Activated naive CD4-positive, alpha-beta T cell treated with anti-CD3 and anti-CD28 coated beads, Interleukin-2, amount 50 U/mL, for 72 hours (primary cell): ENCODE measurements around the gene ERF. TPM values are rescaled to one million over a fixed set of nuclear protein-coding genes. Genes with fewer than 3 reads are reported as not detected.

Experiments
- ATAC-seq, 2 donors: fragments of 150-1000 bp; cut with Tn5 transposase; 2 replicates each; pipeline ENCODE4 v1.10.0; 2021; ENCODE audit warnings: mild to moderate bottlenecking in 2 of 2, moderate library complexity in 2 of 2
- DNase-seq, 2 donors: peaks; one replicate each; pipeline ENCODE4 v3.0.0; 2021 to 2022; ENCODE audit warnings: low spot score in 2 of 2
- H3K27ac Mint-ChIP-seq, 2 donors: one replicate each; pipeline ENCODE4 v1.8.0; 2022; ENCODE audit warnings: mild to moderate bottlenecking in 2 of 2, mixed read lengths in 2 of 2
- H3K36me3 Mint-ChIP-seq, 2 donors: one replicate each; pipeline ENCODE4 v1.8.0; 2022; ENCODE audit warnings: mixed read lengths in 2 of 2
- H3K9me3 Mint-ChIP-seq, 2 donors: one replicate each; pipeline ENCODE4 v1.8.0; 2022; ENCODE audit warnings: mixed read lengths in 2 of 2
- total RNA-seq, 2 donors: library from RNA; stranded (reverse); gene quantifications; one replicate each; pipeline ENCODE4 v1.2.3, GENCODE V29; 2022

Gene ERF
- total RNA-seq, 2 donors from 2014 or later: 48.8 to 67.8 TPM

- ATAC-seq (peak; percentile 35 to 65), DNase-seq (peak; percentile 88 to 90)
- Mint-ChIP-seq H3K36me3 (peaks cover 0 to 14% of the 10 kb centered on the region in 2 donors), H3K27ac (peak overlapping the region; percentile 94 to 98), H3K9me3 (no peaks in the 10 kb centered on the region)
Observed at GRCh38 chr19:42279902-42280814, 25.2 kb upstream of the ERF start.

DNA sequence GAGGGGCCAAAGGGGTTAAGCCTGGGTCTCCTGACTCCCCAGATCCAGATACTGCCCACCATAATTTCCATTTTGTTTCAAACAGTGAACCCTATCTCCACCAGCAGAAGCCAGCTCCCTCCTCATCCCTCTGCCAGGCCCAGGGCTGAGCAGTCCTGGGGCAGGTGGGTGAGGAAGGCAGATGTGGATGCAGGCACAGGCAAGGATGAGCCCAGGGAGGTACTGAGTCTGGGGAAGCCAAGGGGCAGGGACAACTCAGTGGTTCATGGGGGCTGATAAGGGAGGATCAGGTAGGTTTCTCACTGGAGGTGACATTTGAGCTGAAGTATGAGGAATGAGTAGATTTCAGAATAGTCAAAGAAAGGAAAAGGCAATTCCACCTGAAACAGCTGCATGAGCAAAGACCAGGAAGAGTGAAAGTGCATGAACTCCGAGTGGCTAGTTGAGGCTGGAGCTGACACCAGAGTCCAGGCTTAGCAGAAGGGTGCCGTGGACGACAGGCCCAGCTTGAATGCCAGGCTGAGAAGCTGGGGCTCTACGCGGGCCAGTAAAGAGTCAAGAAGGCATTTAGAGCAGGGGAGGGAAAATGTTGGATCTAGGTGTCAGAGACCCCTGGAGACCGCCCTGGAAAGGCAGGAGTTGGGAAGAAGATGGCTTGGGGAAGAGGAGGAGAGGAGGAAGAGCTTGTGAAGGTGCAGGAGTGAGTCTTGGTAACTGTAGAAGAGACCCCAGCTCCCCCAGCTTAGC, 24.4 kb upstream of the ERF start:
- Mint-ChIP-seq H3K27ac (peak overlapping the region; percentile 94 to 98), H3K9me3 (no peaks in the 10 kb centered on the region), H3K36me3 (peaks cover 0 to 13% of the 10 kb centered on the region in 2 donors)
- ATAC-seq (no peak), DNase-seq (no peak)

DNA sequence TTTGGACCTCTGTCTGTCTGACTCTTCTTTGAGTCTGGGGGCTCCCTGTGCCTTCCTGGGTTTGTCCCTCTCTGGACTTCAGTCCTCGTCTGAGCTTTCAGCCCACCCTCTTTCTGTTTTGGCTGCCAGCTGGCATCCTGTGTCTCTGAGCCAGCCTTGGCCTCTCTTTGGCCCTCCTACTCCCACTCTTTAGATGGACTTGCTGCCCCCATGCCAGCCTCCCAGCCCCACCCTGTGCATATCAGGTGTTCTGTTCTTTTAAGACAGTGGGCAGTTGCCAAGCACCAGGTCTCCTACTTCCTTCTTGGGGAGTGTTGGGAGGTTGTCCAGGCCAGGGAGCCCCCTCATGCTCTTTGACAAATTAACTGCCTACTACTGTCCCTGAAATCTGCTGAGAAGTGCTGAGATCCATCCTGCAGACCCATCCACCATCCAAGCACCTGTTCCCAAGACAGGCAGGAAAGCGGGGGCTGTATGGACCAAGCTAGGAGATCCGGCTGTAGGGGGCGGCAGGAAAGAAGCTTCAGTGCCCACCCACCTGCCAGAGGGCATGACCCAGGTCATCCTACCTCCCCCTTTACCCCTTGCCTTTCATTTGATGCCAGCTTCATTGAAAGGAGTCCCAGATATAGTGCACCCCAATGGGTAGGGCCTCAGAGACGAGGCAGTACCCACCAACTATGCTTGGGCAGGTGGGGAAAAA, 23.7 kb upstream of the ERF start:
- no peak for ATAC-seq
- no peaks in the 10 kb centered on the region for H3K9me3 Mint-ChIP-seq

DNA sequence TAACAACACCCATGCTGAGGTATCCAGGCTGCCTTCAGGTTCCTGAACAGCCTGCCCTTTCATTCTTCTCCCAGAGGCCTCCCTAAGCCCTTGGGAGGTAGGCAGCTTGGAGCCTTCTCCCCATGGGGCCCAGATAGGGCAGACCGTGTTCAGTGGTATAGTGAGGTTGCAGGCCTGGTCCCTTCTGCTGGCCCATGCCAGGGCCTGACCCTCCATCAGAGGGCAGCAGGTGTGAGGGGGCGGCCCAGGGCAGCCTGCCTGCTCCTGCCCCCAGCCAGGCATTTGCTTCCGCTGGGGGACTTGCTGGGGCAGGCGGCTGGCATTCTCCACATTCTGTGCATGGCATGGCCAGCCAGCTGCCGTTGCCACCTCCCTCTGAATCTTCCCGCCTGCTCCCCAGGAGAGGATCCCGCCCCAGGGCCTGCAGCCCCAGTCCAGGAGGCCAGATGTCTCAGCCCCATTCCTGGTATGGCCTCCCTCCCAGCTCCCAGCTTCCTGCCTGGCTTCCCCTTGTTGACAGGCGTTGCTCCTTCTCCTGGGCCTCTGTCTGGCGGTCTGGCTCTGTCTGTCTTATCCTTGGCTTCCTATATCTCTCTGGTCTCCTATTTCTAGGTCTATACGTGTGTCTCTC, 23.0 kb upstream of the ERF start:
- ATAC-seq (no peak), DNase-seq (no peak)
- peaks cover 0 to 13% of the 10 kb centered on the region in 2 donors for H3K36me3 Mint-ChIP-seq
- peak overlapping the region in 1 of 2 donors; percentile 89 for H3K27ac Mint-ChIP-seq
- no peaks in the 10 kb centered on the region for H3K9me3 Mint-ChIP-seq

More for the DNA sequence above, 23.7 kb upstream of the ERF start:
- DNase-seq: no peak
- Mint-ChIP-seq H3K27ac (peak overlapping the region; percentile 94 to 98), H3K36me3 (peaks cover 0 to 13% of the 10 kb centered on the region in 2 donors)

DNA sequence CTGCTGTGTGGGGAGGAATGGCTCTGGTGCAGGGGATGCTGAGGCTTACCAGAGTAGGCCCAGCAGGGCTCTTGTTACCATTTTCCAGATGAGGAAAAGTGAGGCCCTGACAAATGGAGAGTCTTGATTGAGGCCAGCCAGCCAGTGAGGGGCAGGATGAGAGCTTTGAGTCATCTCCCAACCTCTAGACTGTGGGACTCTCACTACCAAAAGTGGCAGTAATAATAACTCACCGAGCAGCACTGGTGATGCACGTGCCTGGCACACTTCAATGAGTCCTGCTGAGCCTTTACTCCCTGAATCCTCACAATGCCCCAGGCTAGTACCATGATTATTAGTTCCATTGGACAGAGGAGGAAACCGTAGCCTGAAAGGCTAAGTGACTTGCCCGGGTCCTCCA, 21.9 kb upstream of the ERF start:
- H3K27ac Mint-ChIP-seq: peak overlapping the region; percentile 11 to 39
- no peak for DNase-seq
- H3K36me3 Mint-ChIP-seq: peaks cover 0 to 13% of the 10 kb centered on the region in 2 donors
- H3K9me3 Mint-ChIP-seq: no peaks in the 10 kb centered on the region
- peak; percentile 16 to 64 for ATAC-seq

- Mint-ChIP-seq H3K36me3 (peaks cover 0 to 16% of the 10 kb centered on the region in 2 donors), H3K27ac (peak overlapping the region in 1 of 2 donors; percentile 46), H3K9me3 (no peaks in the 10 kb centered on the region)
- ATAC-seq (no peak), DNase-seq (no peak)
Observed at GRCh38 chr19:42276284-42276683, 21.4 kb upstream of the ERF start.

DNA sequence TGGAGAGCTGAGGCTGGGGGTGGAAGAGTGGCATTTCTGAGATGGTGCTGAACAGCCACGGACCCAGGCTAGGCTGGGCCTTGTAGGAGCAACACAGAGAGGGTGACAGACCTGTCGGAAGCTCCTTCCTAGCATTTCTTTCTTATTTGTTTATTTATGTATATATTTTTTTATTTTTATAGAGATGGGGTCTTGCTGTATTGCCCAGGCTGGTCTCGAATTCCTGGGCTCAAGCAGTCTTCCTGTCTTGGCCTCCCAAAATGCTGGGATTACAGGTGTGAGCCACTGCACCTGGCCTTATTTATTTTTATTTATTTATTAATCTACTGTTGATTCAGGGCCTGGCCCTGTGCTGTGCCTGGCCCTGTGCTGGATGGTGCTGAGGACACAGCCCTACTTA, 20.6 kb upstream of the ERF start:
- no peaks in the 10 kb centered on the region for H3K9me3 Mint-ChIP-seq
- DNase-seq (no peak), ATAC-seq (no peak)
- H3K36me3 Mint-ChIP-seq: peaks cover 0 to 20% of the 10 kb centered on the region in 2 donors
- peak overlapping the region; percentile 83 to 91 for H3K27ac Mint-ChIP-seq

DNA sequence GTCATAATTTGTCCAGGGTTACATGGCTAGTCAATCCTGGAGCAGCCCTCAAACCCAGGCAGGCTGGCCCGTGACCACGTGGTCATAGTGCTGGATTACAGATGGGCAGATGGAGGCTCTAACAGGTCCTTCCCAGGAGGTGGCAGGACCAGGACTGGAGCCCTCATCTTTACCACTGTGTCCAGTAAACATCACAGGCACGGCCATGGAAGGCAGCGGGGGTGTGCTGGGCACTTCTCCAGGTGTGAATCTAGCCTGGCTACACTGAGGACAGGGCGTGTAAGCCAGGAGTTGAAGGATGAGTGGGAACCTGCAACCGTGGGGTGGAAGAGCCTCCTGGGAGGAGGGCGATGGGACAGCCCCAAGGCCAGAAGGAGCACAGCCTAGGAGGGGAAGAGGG, 20.2 kb upstream of the ERF start:
- Mint-ChIP-seq H3K9me3 (no peaks in the 10 kb centered on the region), H3K27ac (peak overlapping the region; percentile 83 to 91), H3K36me3 (peaks cover 0 to 20% of the 10 kb centered on the region in 2 donors)
- ATAC-seq (no peak), DNase-seq (no peak)

DNA sequence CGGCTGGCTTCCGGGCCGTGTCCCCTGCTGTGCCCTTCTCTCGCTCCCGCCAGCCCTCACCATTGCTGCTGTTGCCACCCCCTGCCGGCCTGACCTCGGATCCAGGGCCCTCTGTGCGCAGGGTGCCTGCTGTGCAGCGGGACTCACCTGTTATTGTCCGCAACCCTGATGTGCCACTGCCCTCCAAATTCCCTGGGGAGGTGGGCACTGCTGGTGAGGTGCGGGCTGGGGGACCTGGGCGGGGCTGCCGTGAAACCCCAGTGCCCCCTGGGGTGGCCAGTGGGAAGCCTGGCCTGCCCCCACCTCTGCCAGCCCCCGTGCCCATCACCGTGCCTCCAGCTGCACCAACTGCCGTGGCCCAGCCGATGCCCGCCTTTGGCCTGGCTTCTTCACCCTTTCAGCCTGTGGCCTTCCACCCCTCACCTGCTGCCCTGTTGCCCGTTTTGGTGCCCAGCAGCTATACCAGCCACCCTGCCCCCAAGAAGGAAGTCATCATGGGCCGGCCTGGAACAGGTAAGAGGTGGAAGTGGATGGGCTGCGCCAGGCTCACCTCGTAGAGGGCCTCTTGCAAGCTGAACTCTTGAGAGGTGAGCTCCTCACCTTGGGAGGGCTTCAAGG, 19.2 kb upstream of the ERF start:
- DNase-seq (no peak), ATAC-seq (no peak)
- Mint-ChIP-seq H3K36me3 (peaks cover 0 to 21% of the 10 kb centered on the region in 2 donors), H3K9me3 (no peaks in the 10 kb centered on the region), H3K27ac (peak overlapping the region in 1 of 2 donors; percentile 83)

- ATAC-seq (no peak), DNase-seq (no peak)
- H3K9me3 Mint-ChIP-seq: no peaks in the 10 kb centered on the region
- H3K36me3 Mint-ChIP-seq: peaks cover 0 to 19% of the 10 kb centered on the region in 2 donors
- H3K27ac Mint-ChIP-seq: peak overlapping the region; percentile 43 to 87
Observed at GRCh38 chr19:42273407-42274064, 18.6 kb upstream of the ERF start.

- peak overlapping the region in 1 of 2 donors; percentile 43 for H3K27ac Mint-ChIP-seq
- DNase-seq (no peak), ATAC-seq (no peak)
- peaks cover 0 to 19% of the 10 kb centered on the region in 2 donors for H3K36me3 Mint-ChIP-seq
- no peaks in the 10 kb centered on the region for H3K9me3 Mint-ChIP-seq
Observed at GRCh38 chr19:42272989-42273406, 18.1 kb upstream of the ERF start.

- no peak for ATAC-seq
- H3K27ac Mint-ChIP-seq: no peak overlapping the region
- no peaks in the 10 kb centered on the region for H3K9me3 Mint-ChIP-seq
- H3K36me3 Mint-ChIP-seq: peaks cover 0 to 19% of the 10 kb centered on the region in 2 donors
- no peak for DNase-seq
Observed at GRCh38 chr19:42272535-42272897, 17.6 kb upstream of the ERF start.

- ATAC-seq: no peak
- H3K9me3 Mint-ChIP-seq: no peaks in the 10 kb centered on the region
- peaks cover 0 to 19% of the 10 kb centered on the region in 2 donors for H3K36me3 Mint-ChIP-seq
- no peak for DNase-seq
- H3K27ac Mint-ChIP-seq: no peak overlapping the region
Observed at GRCh38 chr19:42271861-42272534, 17.1 kb upstream of the ERF start.

DNA sequence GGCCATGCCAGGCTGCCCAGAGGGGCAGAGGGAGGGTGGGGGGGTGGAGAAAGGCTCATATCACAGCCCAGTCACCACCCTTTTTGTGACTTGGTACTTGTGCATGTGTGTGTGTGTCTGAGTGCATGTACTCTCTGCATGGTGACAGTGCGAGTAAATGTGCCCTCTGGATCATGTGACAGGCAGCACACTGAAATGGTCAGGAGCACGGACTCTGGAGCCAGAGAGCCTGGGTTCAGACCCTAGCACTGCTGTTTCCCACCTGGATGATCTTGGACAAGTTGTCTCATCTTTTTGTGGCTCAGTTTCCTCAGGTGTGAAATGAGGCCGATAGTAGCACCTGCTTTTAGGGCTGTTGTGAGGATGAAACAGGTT, 16.1 kb upstream of the ERF start:
- DNase-seq: no peak
- no peak for ATAC-seq
- H3K9me3 Mint-ChIP-seq: no peaks in the 10 kb centered on the region
- peaks cover 0 to 19% of the 10 kb centered on the region in 2 donors for H3K36me3 Mint-ChIP-seq
- H3K27ac Mint-ChIP-seq: peak overlapping the region in 1 of 2 donors; percentile 77
